GM12892 (cell line): ENCODE measurements around the gene NDNF.

Experiments
- POLR2A ChIP-seq: IDR thresholded peaks from 2 replicates; pipeline ENCODE4 v1.6.1; 2011; ENCODE audit warnings: low read depth, low read length, control low read depth
- TAF1 ChIP-seq: IDR thresholded peaks from 2 replicates; pipeline ENCODE4 v1.6.1; 2011; ENCODE audit warnings: low read depth, mild to moderate bottlenecking, control low read depth, low read length, borderline replicate concordance

- TF ChIP-seq POLR2A (no peak), TAF1 (no peak)
These were observed 7.0 kb upstream of the NDNF start for GRCh38 chr4:121079376-121079775.
